Tibial nerve (tissue), 4 donors: ENCODE results near the gene NCAM2. TPM values are rescaled to one million over a fixed set of nuclear protein-coding genes. Genes with fewer than 3 reads are reported as not detected.

Source experiments
- DNase-seq, 2 donors: peaks; one replicate each; pipeline ENCODE4 v3.0.0-alpha.2; 2019; ENCODE audit warnings: low spot score in 2 of 2
- H3K27ac ChIP-seq, 4 donors: fragments of 200-600 bp; sonication (generic) in 3 of 4; one replicate each; pipeline ENCODE4 v1.5.1; 2017 to 2019; ENCODE audit warnings: mild to moderate bottlenecking in 1 of 4
- H3K27me3 ChIP-seq, 2 donors: fragments of 200-600 bp; sonication (generic) in 1 of 2; one replicate each; pipeline versions ENCODE4 v1.5.1 to v1.6.0; 2017 to 2019
- H3K36me3 ChIP-seq, 3 donors: fragments of 200-600 bp; sonication (generic); one replicate each; pipeline ENCODE4 v1.5.1; 2018 to 2019
- H3K4me1 ChIP-seq, 4 donors: fragments of 200-600 bp; sonication (generic) in 3 of 4; one replicate each; pipeline ENCODE4 v1.5.1; 2017 to 2019
- H3K4me3 ChIP-seq, 4 donors: fragments of 200-600 bp; sonication (generic) in 3 of 4; one replicate each; pipeline ENCODE4 v1.5.1; 2017 to 2019; ENCODE audit warnings: mild to moderate bottlenecking in 1 of 4, moderate library complexity in 1 of 4
- H3K9me3 ChIP-seq, 4 donors: fragments of 200-600 bp; sonication (generic) in 3 of 4; one replicate each; pipeline ENCODE4 v1.5.1; 2017 to 2019
- EP300 ChIP-seq, 2 donors: sonication (generic); formaldehyde crosslinking; IDR thresholded peaks; one replicate each; pipeline ENCODE4 v1.6.1; 2017; ENCODE audit warnings: antibody characterized with exemption in 2 of 2, mild to moderate bottlenecking in 1 of 2
- POLR2A ChIP-seq, 2 donors: fragments of 450-650 bp; IDR thresholded peaks; one replicate each; pipeline ENCODE4 v1.6.1; 2017; ENCODE audit warnings: antibody characterized with exemption in 2 of 2, mild to moderate bottlenecking in 2 of 2, moderate library complexity in 2 of 2
- WGBS, 2 donors: methylation state at CpG; one replicate each; pipeline ENCODE4 v1.1.5; 2018; 5-methylcytosine and 5-hydroxymethylcytosine counted together
- total RNA-seq, 4 donors: library from RNA; depleted of rRNA; stranded (reverse); fragments of >200 nt; gene quantifications; one replicate each; pipeline ENCODE4 v1.1.0, GENCODE V29; 2016
- TF ChIP-seq, protein P1 (sequence below), 5 experiments: fragments of 200-600 bp in 3 of 5; fragments of 450-650 bp in 2 of 5; sonication (generic) in 3 of 5; IDR thresholded peaks; one replicate each; pipeline ENCODE4 v1.5.1; 2016 to 2019; ENCODE audit warnings: antibody characterized with exemption in 5 of 5, mild to moderate bottlenecking in 3 of 5, moderate library complexity in 2 of 5

Gene NCAM2
- total RNA-seq, 4 donors from 2014 or later = 15.1 to 29.7 (median 23.9) TPM

- H3K4me3 ChIP-seq = no peak overlapping the region
- no peak overlapping the region for H3K27ac ChIP-seq
- TF ChIP-seq, protein P1, sequence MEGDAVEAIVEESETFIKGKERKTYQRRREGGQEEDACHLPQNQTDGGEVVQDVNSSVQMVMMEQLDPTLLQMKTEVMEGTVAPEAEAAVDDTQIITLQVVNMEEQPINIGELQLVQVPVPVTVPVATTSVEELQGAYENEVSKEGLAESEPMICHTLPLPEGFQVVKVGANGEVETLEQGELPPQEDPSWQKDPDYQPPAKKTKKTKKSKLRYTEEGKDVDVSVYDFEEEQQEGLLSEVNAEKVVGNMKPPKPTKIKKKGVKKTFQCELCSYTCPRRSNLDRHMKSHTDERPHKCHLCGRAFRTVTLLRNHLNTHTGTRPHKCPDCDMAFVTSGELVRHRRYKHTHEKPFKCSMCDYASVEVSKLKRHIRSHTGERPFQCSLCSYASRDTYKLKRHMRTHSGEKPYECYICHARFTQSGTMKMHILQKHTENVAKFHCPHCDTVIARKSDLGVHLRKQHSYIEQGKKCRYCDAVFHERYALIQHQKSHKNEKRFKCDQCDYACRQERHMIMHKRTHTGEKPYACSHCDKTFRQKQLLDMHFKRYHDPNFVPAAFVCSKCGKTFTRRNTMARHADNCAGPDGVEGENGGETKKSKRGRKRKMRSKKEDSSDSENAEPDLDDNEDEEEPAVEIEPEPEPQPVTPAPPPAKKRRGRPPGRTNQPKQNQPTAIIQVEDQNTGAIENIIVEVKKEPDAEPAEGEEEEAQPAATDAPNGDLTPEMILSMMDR (IDR thresholded peaks at IDR 0.05) = no peak
- no peak for TF ChIP-seq POLR2A (IDR thresholded peaks at IDR 0.05)
- no peak for TF ChIP-seq EP300 (IDR thresholded peaks at IDR 0.05)
- H3K9me3 ChIP-seq = no peaks in the 10 kb centered on the region
- no peak for DNase-seq
- WGBS, 2 donors = 80 to 84% methylated on average over 4 of the region's 4 CpGs
- no peaks in the 10 kb centered on the region for H3K4me1 ChIP-seq
- H3K27me3 ChIP-seq = no peaks in the 10 kb centered on the region
- no peaks in the 10 kb centered on the region for H3K36me3 ChIP-seq
These were observed 21.5 kb downstream of the NCAM2 start for GRCh38 chr21:21019681-21020080.

GRCh38 chr21:21025742-21026141 lies 27.5 kb downstream of the NCAM2 start:
- Histone ChIP-seq H3K4me1 (no peaks in the 10 kb centered on the region), H3K36me3 (no peaks in the 10 kb centered on the region), H3K9me3 (no peaks in the 10 kb centered on the region), H3K4me3 (no peak overlapping the region), H3K27me3 (no peaks in the 10 kb centered on the region), H3K27ac (no peak overlapping the region)
- 96 to 97% methylated on average over 2 of the region's 2 CpGs for WGBS, 2 donors
- DNase-seq = no peak
- TF ChIP-seq EP300 (IDR thresholded peaks at IDR 0.05) (no peak), POLR2A (IDR thresholded peaks at IDR 0.05) (no peak)
- TF ChIP-seq, protein P1 (IDR thresholded peaks at IDR 0.05) = no peak

DNA sequence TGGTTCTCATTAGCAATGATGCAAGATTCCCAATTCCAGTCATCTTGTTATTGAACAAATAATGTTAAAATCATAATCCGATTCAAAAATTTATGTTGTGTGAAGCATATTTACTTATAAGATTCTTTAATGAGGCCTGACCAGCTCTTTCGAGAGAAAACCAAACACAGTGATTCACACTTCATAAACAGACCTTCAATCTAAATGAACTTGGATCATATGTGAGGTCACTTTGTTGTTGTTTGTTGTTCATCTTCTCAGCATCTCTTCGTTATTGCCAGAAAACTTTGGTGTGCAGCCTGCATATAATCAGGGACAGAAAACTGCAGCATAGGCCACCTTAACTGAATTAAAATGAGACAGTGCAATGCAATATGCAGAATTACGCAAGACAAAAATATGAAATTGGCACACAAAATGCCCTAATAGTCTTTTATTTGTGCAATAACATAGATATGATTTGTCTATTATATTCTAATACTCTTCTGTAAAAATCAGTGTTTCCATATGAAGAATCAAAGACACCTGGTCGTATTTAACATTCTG lies 30.1 kb downstream of the NCAM2 start:
- Histone ChIP-seq H3K9me3 (no peaks in the 10 kb centered on the region), H3K27me3 (no peaks in the 10 kb centered on the region), H3K4me1 (no peaks in the 10 kb centered on the region), H3K27ac (no peak overlapping the region), H3K36me3 (no peaks in the 10 kb centered on the region), H3K4me3 (no peak overlapping the region)
- TF ChIP-seq, protein P1 (IDR thresholded peaks at IDR 0.05) = no peak
- TF ChIP-seq EP300 (IDR thresholded peaks at IDR 0.05) = no peak
- no peak for DNase-seq
- 58 to 63% methylated on average over 5 of the region's 5 CpGs for WGBS, 2 donors

- Histone ChIP-seq H3K36me3 (no peaks in the 10 kb centered on the region), H3K27ac (no peak overlapping the region), H3K4me1 (no peaks in the 10 kb centered on the region), H3K9me3 (no peaks in the 10 kb centered on the region), H3K4me3 (no peak overlapping the region), H3K27me3 (no peaks in the 10 kb centered on the region)
- TF ChIP-seq, protein P1 (IDR thresholded peaks at IDR 0.05) = no peak
- TF ChIP-seq POLR2A (IDR thresholded peaks at IDR 0.05) = no peak
- TF ChIP-seq EP300 (IDR thresholded peaks at IDR 0.05) = no peak
- no peak for DNase-seq
- 10 to 23% methylated on average over 2 of the region's 2 CpGs for WGBS, 2 donors
These were observed 31.0 kb downstream of the NCAM2 start for GRCh38 chr21:21029164-21029563.

GRCh38 chr21:21030311-21030710 lies 32.1 kb downstream of the NCAM2 start:
- Histone ChIP-seq H3K27me3 (no peaks in the 10 kb centered on the region), H3K4me1 (no peaks in the 10 kb centered on the region), H3K27ac (no peak overlapping the region), H3K9me3 (no peaks in the 10 kb centered on the region), H3K4me3 (no peak overlapping the region), H3K36me3 (no peaks in the 10 kb centered on the region)
- DNase-seq = no peak
- 84 to 90% methylated on average over 5 of the region's 5 CpGs for WGBS, 2 donors
- TF ChIP-seq POLR2A (IDR thresholded peaks at IDR 0.05) (no peak), EP300 (IDR thresholded peaks at IDR 0.05) (no peak)
- TF ChIP-seq, protein P1 (IDR thresholded peaks at IDR 0.05) = no peak
